Cardiac fibroblast (primary cell): ENCODE data around the gene NUP98.

ENCODE experiments used
- DNase-seq, 2 donors: peaks; one replicate each; pipeline versions ENCODE4 v3.0.0 to v3.0.0-alpha.2; 2010; ENCODE audit warnings: low read depth in 2 of 2
- H3K4me3 ChIP-seq, 2 donors: replicated peaks in 1 of 2; 1 replicate in 1 of 2; 2 replicates in 1 of 2; pipeline ENCODE4 v1.5.1; 2011; ENCODE audit warnings: low read depth in 2 of 2, low read length in 2 of 2, mild to moderate bottlenecking in 2 of 2, moderate library complexity in 1 of 2
- TF ChIP-seq, protein P1 (sequence below): IDR thresholded peaks from one replicate; pipeline ENCODE4 v1.5.1; 2011; ENCODE audit warnings: low read depth, mild to moderate bottlenecking, low read length, inconsistent platforms

The NUP98 gene

DNA sequence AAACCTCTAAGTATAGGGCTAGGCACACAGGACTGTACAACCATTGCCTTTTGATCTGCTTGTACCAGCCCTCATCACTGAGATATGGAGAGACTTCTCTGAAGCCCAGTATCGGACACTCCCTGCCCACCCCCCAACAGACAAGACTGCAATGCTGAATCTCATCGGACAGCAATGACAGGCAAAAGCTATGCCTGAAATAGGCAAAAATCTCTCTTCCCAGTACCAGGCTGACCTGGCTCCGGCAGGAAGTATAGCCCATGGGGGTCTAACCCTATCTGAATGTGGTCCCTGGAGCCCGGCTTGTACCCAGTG is 37.0 kb upstream of the NUP98 start:
- DNase-seq: no peak
- H3K4me3 ChIP-seq: no peak overlapping the region
- TF ChIP-seq, protein P1, sequence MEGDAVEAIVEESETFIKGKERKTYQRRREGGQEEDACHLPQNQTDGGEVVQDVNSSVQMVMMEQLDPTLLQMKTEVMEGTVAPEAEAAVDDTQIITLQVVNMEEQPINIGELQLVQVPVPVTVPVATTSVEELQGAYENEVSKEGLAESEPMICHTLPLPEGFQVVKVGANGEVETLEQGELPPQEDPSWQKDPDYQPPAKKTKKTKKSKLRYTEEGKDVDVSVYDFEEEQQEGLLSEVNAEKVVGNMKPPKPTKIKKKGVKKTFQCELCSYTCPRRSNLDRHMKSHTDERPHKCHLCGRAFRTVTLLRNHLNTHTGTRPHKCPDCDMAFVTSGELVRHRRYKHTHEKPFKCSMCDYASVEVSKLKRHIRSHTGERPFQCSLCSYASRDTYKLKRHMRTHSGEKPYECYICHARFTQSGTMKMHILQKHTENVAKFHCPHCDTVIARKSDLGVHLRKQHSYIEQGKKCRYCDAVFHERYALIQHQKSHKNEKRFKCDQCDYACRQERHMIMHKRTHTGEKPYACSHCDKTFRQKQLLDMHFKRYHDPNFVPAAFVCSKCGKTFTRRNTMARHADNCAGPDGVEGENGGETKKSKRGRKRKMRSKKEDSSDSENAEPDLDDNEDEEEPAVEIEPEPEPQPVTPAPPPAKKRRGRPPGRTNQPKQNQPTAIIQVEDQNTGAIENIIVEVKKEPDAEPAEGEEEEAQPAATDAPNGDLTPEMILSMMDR: no peak

DNA sequence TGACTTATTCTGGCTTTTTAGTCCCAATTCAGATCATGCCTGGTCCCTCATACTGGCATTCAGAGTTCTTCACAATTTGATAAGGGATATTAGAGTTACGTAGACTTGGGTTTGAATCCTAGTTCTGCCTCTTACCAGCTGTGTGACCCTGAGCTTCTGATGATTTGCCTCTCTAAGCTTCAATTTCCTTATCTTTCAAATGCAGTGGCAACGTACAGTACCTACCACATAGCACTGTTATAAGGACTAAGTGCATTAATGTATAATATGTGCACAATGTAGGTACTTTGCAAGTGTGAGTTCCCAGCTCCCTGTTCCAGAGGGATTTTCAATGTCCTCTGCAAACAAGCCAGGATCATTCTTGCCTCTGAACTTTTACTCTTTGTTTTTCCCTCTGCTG is 36.1 kb upstream of the NUP98 start:
- no peak for DNase-seq
- TF ChIP-seq, protein P1: no peak
- H3K4me3 ChIP-seq: no peak overlapping the region

DNA sequence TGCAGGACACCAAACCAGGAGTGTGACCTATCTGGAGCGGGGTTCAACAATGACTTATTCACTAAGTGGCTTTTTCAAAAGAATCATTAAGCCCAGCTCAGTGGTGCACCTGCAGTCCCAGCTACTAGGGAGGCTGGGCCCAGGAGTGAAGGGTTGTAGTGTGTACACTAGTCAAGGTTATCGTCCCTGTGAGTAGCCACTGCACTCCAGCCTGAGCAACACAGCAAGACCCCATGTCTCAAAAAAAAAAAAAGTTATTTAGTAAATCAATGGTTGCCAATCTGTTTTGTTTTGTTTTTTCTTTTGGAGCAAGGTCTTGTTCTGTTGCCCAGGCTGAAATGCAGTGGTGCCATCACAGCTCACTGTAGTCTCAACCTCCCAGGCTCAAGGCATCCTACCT is 35.5 kb upstream of the NUP98 start:
- TF ChIP-seq, protein P1: no peak
- no peak overlapping the region for H3K4me3 ChIP-seq
- no peak for DNase-seq

DNA sequence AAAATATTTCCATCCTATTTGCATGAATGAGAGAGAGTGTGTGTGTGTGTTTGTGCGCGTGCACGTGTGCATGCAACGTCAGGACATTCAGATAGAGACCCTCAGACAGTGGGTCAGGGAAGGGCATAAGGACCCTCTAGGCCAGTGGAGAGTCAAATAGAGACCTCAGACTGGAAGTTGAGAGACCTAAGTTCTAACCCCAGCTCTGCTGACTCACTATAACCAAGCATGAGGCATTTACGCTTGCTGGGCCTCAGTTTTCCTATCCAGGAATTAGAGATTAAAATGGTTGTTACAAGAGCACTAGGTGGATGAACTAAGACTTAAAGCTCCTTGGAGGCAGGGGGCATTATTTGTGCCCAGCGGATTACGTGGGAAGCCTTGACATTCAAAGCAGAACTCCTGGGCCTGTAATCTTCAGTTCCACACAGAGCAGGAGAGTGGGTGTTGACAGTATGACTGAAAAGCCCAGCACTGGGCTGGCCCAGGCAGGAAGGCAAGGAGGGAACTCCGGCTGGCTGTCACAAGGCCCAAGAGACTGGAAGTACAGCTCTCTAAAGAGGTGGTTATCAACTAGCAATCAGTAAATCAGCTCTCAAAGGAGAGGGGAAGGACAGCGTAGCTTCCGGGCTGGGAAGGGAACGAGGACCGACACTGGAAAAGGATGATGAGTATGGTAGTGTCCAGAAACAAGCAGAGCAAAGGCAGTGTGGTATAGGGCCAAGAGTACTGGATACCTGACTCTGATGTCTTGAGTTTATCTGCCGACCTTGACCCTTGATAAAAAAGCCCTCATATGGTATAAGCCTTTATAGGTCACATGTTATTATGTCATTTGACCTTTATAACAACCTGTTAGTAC is 34.3 kb upstream of the NUP98 start:
- TF ChIP-seq, protein P1: no peak
- DNase-seq: no peak
- H3K4me3 ChIP-seq: no peak overlapping the region

DNA sequence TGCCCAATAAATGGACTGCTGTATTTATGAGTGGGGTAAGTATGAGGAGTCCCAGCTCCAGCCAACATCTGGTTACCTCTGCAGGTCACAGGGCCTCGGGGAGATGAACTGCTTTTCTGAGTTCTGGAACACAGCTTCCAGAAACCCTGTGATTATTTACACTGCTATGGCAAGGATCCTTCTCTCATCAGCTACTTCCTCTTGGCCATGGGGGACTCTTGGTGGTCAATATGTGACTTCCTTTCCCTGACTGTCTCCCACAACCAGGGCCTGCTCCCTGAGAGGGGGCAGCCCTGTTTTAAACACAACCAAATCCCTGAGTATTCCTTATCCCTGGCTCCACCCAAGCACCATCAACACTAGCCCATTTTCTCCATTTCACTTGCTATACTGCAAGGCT is 33.4 kb upstream of the NUP98 start:
- DNase-seq: no peak
- no peak overlapping the region for H3K4me3 ChIP-seq
- TF ChIP-seq, protein P1: no peak

DNA sequence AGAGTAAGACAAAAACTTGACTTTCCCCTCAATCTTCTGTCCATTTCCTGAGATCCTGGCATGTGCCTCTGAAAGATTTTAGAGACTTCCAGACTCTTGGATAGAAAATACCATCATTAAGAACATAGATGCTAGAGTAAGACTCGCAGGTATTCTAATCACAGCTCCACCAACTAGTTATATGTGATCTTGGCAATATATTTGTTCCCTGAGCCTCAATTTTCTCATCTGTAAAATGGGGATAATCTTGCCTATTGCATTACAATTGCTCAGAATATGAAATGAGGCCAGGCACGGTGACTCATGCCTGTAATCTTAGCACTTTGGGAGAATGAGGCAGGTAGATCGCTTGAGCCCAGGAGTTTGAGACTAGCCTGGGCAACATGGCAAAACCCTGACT is 32.7 kb upstream of the NUP98 start:
- H3K4me3 ChIP-seq: no peak overlapping the region
- no peak for DNase-seq
- TF ChIP-seq, protein P1: no peak
